GM19467 (cell line): ENCODE results near the gene NRARP.
"Not testable (repeated sequence)": the region's sequence is repeated elsewhere in the genome, so short reads cannot be mapped to it uniquely, and the experiment has no call there.

Experiments used
- ATAC-seq: cut with Tn5 transposase; IDR thresholded peaks from one replicate; pipeline ENCODE4 v1.9.1; 2021; ENCODE audit warnings: mild to moderate bottlenecking, moderate library complexity; ENCODE audit not compliant: unreplicated experiment

Gene NRARP, protein sequence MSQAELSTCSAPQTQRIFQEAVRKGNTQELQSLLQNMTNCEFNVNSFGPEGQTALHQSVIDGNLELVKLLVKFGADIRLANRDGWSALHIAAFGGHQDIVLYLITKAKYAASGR

DNA sequence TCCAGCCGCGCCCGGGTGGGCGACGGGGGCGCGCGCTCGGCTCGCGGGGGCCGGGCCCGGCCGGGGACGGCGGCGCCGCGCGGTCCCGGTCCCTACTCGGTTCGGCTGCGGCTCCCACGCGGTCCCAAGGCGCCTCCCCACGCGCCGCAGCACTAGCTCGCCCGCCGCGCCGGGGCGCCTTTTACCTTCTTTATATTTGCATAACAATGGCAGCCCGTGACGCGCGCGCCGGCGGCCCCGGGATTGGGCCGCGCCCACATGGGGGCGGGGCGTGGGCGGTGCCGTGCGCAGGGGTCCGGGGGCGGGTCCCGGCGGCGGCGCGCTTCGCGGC is at the start of gene NRARP:
NRARP (minus strand) TSS at position 154 of the 331 bp plus-strand sequence. CDS start 343 bp downstream, outside the sequence.
- ATAC-seq = peak; percentile 66

DNA sequence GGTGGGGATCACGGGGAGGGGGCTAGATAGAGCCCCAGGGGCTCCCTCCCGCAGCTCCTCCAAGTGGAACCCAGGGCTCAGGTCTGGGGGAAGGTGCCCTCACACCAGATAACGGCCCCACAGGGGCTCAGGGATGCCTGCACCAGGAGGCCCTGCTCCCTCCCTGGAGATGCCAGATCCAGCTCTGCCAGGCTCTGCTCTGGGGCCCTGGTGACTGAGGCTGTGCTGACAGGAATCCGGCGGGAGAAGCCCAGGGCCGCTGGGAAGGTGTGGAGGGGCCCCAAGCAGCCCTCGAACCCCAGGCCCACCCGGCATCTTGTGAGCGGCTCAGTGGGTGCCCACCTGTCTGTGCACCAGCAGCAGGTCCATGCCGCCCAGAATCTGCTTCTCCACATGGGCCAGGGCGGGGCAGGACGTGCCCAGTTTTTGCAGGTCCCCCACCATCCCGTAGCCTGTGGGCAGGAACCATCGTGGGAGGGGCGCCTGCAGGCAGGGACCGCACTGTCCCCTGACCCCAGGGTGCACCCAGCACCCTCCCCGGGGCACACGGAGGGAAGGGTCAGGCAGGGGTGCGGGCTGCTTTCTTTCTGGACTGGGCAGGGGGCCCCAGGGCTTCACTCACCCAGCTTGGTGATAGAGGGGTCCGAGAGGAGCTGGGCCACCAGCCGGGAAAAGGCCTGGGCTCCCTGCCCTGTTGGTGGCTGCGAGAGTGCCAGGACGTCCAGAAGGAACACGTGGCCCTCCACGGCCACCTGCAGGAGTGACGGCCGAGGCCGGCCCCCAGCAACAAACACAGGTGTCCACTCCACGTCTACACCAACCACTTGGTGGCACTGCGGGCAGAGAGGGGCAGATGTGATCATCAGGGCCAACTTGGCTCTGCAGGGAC is 48.9 kb upstream of the NRARP start:
- ATAC-seq = no peak

DNA sequence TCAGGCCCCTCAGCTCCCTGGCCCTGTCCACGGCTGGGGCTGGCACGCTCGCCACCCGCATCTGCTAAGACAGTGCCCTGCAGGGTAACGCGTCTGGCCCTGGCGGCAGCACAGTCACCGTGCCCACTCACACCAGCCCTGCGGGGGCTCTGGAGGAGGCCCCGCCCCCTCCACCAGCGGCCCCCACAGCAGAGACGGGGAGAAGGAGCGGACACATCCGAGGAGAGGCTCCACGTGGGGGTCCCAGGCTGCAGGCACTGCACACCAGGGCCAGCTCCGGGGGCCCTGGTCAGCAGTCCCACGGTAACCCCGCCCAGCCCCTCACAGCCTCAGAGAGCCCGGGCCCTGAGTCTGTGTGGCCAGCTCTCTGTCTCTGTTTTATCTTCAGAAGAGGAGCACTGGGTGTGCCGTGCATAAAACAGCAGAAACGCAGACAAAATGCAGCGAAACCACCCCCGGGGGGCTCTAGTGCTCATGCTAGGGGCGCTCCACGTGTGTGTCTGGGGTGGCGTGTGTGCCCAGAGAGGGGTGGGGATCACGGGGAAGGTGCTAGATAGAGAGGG is 47.5 kb upstream of the NRARP start:
- no peak for ATAC-seq

DNA sequence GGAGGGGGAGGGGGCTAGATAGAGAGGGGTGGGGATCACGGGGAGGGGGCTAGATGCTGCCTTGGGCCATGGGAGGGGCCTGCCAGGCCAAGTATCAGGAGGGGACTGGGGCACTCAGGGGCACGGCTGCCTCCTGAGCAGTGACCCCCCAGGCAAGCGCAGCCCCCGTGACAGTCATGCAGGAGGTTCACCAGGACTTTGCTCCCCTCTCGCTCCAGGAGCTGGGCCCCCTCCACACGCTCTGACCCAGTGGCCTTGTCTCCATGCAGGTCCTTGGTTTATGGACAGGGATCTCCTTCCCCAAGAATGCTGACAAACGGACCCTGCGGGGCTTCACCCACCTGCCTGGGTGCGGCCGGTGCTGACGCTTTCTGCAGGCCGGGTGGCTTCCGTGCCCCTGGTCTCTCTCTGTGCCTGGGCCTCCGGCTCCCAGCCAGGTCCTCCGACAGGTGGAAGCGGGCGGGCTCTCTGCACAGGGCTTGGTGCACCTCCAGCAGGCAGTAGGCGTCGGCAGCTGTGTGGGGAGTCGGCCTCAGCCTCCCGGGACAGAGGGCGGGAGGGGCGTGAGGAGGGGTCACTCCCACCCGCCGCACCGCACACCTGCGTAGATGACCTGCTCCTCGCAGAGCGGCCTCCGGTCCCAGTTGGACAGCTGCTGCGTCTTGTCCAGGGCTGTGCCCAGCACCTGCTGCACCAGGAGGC is 46.8 kb upstream of the NRARP start:
- ATAC-seq = no peak

DNA sequence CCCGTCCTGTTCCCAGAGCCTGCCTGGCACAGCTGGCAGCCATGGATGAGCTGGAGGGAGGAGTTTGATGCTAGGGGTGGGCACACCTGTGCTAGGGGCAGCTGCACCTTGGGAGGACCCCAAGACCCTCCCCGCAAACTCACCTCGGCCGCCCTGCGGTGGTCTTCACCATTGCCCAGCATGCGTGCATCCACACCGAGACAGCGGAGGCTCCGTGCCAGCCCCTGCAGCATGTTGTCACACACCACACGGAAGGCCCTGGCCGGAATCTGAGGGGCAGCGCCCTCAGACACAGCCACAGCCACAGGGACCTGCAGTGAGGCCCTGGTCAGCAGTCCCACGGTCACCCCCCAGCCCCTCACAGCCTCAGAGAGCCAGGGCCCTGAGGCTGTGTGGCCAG is 45.9 kb upstream of the NRARP start:
- no peak for ATAC-seq

DNA sequence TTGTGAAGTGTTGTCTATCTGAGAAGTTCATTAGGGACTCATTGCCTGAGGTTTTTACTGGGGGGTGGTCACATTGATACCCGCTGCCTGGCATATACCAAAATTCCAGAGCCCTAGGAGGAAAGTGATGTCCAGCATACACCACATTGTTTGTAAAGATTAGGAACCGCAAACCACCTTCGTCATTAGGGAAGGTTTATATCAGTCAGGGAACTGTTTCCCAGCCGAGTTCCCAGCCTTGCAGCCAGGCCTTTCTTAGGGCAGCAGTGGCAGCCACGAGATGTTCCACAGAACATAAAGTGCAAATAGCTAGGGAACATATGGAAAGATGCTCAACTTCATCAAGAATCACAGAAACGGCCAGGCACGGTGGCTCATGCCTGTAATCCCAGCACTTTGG is 40.4 kb upstream of the NRARP start:
- no peak for ATAC-seq

DNA sequence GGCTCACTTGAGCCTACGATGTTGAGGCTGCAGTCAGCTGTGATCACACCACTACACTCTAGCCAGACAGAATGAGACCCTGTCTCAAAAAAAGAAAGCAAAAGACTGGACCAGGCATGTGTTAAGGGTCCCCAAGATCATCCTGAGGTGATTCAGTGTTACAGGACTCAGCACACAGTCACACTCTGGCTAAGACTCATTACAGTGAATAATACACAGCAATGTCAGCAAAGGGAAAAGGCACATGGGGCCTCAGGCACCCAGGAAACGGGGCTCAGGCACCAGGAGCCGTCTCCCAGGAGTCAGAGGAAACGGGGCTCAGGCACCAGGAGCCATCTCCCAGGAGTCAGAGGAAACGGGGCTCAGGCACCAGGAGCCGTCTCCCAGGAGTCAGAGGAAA is 39.2 kb upstream of the NRARP start:
- no peak for ATAC-seq

DNA sequence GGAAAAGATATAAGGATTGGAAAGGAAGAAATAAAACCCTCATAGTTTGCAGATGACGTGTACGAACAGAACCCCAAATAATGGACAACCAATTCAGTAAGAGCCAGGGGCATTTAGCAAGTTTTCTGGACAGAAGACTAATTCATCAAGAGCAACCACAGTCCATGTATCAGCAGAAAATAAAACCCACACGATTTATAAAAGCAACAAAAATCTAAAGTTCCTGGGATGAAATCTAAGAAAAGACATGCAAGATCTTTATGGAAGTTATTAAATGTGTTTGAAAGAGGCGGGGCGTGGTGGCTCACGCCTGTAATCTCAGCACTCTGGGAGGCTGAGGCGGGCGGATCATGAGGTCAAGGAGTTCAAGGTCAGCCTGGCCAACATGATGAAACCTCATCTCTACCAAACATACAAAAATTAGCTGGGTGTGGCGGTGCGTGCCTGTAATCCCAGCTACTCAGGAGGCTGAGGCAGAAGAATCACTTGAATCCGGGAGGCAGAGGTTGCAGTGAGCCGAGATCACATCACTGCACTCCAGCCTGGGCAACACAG is 37.9 kb upstream of the NRARP start:
- not testable (repeated sequence) for ATAC-seq

DNA sequence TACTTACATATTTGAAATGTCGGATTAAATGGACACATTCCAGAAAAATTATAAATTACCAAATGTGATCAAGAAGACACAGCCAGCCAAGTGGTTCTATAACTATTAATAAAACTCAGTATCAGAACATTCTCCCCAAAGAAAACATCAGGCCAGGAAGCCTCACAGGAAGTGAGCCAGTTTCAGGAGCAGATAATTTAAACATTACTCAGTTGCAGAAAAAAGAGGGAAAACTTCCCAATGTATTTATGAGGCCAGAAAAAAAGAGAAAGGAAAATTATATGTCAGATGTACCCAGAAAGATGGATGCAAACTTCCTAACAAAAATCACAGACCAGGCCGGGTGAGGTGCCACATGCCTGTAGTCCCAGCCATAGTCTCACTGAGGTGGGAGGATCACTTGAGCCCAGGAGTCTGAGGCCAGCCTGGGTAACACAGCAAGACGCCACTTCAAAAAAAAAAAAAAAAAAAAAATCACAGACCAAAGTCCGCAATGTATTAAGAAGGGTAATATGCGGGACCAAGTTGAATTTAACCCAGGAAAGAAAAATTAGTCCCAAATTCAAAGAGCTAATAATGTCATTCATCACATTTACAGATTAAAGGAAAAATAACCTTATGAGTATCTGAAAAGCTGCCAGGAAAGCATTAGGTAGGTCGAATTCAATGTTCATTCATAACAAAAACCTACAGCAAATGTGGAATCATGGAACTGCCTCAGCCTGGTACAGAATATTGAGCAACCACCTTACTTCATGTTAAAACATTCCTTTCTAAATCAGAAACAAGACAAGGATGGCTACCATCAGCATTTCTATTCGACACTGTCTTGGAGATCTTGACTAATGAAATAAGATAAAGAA is 37.2 kb upstream of the NRARP start:
- ATAC-seq = no peak

DNA sequence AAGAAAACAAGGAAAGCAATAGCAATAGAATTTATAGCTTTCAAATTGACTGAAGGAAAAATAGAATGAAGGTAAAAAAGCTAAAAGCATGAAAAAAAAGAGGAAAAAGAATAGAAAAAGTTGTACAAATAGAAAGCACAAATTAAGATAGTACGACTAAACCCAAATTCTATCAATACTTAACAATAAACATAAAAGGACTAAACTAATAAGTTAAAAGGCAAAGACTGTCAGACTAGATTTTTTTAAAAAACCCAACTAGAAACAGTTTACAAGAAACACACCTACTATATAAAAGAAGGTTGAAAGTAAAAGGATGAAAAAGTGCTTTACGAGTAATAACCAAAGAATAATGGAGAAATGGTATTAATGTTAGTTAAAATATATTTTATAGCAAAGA is 34.7 kb upstream of the NRARP start:
- ATAC-seq = no peak

DNA sequence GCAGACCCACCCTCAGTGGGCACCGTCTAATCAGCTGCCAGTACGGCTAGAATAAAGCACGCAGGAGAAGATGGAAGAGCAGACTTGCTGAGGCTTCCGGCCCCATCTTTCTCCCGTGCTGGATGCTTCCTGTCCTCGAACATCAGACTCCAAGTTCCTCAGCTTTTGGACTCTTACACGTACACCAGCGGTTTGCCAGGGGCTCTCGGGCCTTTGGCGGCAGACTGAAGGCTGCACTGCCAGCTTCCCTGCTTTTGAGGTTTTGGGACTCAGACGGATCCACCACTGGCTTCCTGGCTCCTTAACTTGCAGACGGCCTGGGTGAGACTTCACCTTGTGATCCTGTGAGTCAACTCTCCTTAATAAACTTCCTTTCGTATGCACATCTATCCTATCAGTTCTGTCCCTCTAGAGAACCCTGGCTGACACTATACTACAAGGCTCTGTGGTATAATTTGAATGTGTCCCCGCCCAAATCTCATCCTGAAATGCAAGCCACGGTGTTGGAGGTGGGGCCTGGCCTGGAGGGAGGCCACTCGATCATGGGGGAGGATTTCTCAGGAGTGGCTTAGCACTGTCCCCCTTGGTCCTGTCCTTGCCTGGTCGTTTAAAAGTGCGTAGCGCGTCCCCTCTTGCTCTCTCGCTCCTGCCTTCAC is 31.1 kb upstream of the NRARP start:
- ATAC-seq = no peak

DNA sequence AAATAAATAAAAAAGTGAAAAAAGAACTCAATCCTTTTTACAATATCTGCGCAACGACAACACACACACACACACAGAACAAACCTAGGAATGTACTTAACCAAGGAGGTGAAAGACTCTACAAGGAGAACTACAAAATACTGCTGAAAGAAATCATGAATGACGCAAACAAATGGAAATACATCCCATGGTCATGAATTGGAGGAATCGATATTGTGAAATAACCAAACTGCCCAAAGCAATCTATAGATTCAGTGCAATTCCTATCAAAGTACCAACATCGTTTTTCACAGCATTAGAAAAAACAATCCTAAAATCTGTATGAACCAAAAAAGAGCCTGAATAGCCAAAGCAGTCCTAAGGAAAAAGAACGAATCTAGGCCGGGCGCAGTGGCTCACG is 29.9 kb upstream of the NRARP start:
- no peak for ATAC-seq

DNA sequence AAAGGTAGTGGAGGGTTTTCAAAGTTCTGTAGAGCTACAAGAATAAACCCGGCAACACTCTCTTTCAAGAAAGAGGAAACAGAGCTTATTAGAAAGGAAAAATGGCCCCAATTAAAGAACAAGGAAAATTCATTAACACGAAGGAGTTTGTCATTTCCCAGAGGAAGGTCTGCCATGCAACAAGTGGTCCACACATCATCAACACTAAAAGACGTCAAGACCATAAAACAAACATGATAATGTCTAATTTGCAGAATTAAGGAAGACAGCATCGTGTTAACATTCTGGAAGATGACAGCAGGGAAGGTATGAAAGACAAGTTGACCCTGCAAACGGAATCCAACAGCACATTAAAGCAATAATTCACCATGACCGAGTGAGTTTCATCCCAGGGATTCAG is 28.6 kb upstream of the NRARP start:
- no peak for ATAC-seq

DNA sequence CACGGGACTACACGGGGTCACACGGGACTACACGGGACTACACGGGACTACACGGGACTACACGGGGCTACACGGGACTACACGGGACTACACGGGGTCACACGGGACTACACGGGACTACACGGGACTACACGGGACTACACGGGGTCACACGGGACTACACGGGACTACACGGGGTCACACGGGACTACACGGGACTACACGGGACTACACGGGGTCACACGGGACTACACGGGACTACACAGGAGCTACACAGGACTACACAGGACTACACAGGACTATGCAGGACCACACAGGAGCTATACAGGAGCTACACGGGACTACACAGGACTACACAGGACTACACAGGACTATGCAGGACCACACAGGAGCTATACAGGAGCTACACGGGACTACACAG is 27.5 kb upstream of the NRARP start:
- not testable (repeated sequence) for ATAC-seq

DNA sequence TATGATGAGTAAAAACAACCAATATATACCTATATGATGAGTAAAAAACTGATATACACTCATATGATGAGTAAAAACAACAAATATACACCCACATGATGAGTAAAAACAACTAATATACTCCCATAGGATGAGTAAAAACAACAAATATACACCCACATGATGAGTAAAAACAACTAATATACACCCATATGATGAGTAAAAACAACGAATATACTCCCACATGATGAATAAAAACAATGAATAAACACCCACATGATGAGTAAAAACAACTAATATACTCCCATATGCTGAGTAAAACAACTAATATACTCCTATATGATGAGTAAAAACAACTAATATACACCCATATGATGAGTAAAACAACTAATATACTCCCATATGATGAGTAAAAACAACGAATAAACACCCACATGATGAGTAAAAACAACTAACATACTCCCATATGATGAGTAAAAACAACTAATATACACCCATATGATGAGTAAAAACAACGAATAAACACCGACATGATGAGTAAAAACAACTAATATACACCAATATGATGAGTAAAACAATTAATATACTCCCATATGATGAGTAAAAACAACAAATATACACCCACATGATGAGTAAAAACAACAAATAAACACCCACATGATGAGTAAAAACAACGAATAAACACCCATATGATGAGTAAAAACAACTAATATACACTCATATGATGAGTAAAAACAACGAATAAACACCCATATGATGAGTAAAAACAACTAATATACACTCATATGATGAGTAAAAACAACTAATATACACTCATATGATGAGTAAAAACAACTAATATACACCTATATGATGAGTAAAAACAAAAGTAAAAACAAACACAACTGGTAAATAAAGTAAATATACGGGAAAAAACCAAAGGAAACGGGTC is 25.8 kb upstream of the NRARP start:
- not testable (repeated sequence) for ATAC-seq

DNA sequence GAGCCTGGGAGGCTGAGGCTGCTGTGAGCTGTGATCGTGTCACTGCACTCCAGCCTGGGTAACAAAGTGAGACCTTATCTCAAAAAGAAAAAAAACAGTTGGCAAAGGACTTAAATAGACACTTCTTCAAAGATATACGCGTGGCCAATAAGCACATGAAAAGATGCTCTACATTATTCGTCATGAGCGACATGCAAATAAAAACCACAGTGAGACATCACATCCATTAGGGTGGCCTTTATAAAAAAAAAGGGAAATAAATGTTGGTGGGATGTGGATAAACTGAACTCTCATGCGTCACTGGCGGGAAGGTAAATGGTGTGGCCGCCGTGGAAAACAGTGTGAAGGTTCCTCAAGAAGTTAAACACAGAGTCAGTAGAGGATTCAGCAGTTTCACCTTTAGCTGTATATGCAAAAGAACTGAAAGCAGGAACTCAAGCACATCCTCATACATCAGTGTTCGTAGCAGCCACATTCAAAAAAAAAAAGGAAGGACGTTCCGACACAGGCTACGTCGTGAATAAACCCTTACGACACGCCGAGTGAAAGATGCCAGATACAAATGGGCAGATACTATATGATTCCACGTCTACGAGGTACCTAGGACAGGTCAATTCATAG is 24.5 kb upstream of the NRARP start:
- no peak for ATAC-seq

DNA sequence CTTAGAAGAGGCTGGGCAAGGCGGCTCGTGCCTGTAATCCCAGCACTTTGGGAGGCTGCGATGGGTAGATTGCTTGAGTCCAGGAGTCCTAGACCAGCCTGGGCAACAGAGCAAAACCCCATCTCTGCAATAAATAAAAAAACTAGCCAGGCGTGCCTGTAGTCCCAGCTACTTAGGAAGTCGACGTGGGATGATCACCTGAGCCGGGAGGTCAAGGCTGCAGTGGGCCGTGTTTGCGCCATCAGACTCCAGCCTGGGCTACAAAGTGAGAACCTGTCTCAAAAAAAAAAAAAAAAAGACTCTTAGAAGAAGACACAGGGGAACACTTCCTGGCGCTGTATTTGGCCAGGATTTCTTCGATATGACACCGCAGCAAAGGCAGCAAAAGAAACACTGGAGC is 23.7 kb upstream of the NRARP start:
- no peak for ATAC-seq

DNA sequence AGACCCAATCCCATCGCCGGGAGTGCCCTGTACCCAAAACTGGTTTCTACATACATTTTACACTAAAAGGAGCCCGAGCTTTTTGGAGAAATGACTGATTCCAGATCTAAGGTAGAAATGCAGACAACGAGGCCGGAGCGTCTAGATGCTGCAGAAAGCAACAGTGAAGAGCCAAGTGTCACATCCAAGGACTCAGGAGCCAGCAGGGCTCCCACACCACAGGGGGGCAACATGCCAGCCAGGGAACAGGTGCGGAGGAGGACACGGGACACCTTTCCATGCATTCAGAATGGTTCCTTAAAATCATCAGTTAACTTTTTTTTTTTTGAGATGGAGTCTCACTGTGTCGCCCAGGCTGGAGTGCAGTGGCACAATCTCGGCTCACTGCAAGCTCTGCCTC is 23.1 kb upstream of the NRARP start:
- no peak for ATAC-seq
